Left lung (tissue), 10 donors: ENCODE results near the gene KCNH2. TPM values are rescaled to one million over a fixed set of nuclear protein-coding genes. Genes with fewer than 3 reads are reported as not detected.
A peak's percentile ranks its signal among the peaks of the same experiment; 100 is the strongest.

Experiments used
- ATAC-seq: fragments of 200-7000 bp; cut with Tn5 transposase; one replicate; pipeline ENCODE4 v1.9.1; 2020; ENCODE audit warnings: moderate library complexity
- DNase-seq, 4 donors: peaks; one replicate each; pipeline ENCODE4 v3.0.0-alpha.2; 2013 to 2020
- H3K27ac ChIP-seq, 2 donors: fragments of 200-600 bp; sonication (generic) in 1 of 2; one replicate each; pipeline versions ENCODE4 v1.5.0 to v1.8.0; 2020 to 2021
- H3K27me3 ChIP-seq, 2 donors: fragments of 200-600 bp; sonication (generic) in 1 of 2; one replicate each; pipeline versions ENCODE4 v1.5.0 to v1.8.0; 2020 to 2021
- H3K36me3 ChIP-seq, 2 donors: fragments of 200-600 bp; sonication (generic) in 1 of 2; one replicate each; pipeline versions ENCODE4 v1.5.0 to v1.8.0; 2020 to 2021
- H3K4me1 ChIP-seq, 2 donors: fragments of 200-600 bp; one replicate each; pipeline ENCODE4 v1.8.0; 2021
- H3K4me3 ChIP-seq, 2 donors: fragments of 200-600 bp; sonication (generic) in 1 of 2; one replicate each; pipeline versions ENCODE4 v1.5.0 to v1.8.0; 2020 to 2021; ENCODE audit warnings: mild to moderate bottlenecking in 1 of 2
- H3K9me3 ChIP-seq, 2 donors: fragments of 200-600 bp; sonication (generic) in 1 of 2; one replicate each; pipeline versions ENCODE4 v1.5.0 to v1.8.0; 2020 to 2021
- intact Hi-C, 2 donors: fragments of 100-400 bp; cut with DNase I; formaldehyde crosslinking; loops; one replicate each; pipeline versions ENCODE4 v1.11.2 to v1.14.2; 2022
- polyA plus RNA-seq, 6 donors: library from polyadenylated mRNA; unstranded; fragments of 120-200 nt; gene quantifications; one replicate each; pipeline ENCODE4 v1.2.1, GENCODE V29; 2013; ENCODE audit not compliant: insufficient read length in 6 of 6
- total RNA-seq, 2 donors: library from RNA; stranded (reverse); fragmentation: NEBNext Ultra II Directional; extraction: Animal tissue kit (Norgen Biotek cat#: 25700); gene quantifications; one replicate each; pipeline ENCODE4 v1.2.1, GENCODE V29; 2021
- TF ChIP-seq, protein P1 (sequence below), 2 donors: fragments of 200-600 bp; sonication (generic) in 1 of 2; IDR thresholded peaks; one replicate each; pipeline versions ENCODE4 v1.5.0 to v1.8.0; 2021; ENCODE audit warnings: antibody characterized with exemption in 2 of 2
- donor health status: DM: no; HTN: yes; CAD: no.
- donor health status: DM: no; HTN: no; CAD: no.

Gene KCNH2
- total and polyA plus RNA-seq, 8 donors, result 0.82 to 5.3 (median 4.2) TPM

DNA sequence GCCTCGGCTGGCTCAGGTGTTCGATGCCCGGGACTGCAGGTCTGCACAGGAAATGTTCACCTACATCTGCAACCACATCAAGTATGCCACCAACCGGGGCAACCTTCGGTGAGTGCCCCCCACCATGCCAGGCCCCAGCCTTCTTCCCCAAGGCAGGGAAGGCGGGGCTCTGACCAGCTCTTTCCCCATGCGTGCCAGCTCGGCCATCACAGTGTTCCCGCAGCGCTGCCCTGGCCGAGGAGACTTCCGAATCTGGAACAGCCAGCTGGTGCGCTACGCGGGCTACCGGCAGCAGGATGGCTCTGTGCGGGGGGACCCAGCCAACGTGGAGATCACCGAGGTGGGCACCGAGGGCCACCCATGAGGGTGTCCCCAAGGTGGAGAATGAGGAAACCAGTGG is 20.2 kb upstream of the KCNH2 start:
- DNase-seq, result no peak
- peaks cover 0 to 5% of the 10 kb centered on the region in 2 donors for H3K36me3 ChIP-seq
- intact Hi-C loops, result no loop called here

DNA sequence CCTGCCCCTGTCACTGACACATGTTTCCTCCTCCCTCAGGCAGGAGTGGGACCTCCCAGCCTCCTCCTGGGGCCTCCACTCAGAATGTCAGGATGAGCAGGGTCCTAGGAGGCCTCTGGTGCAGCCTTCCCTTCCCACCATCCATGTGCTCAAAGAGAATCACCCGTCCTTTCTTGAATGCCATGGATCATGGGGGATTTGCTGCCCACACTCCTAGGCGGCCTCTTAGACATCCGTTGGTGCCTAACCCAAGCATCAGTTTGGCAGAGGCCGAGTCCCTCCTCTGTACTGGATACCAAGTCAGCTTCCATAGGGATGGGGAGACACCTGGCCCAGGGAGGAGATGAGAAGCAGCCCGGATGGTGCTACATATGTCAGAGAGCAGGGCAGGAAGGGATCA is 19.7 kb upstream of the KCNH2 start:
- peaks cover 0 to 14% of the 10 kb centered on the region in 2 donors for H3K27me3 ChIP-seq
- TF ChIP-seq, protein P1, sequence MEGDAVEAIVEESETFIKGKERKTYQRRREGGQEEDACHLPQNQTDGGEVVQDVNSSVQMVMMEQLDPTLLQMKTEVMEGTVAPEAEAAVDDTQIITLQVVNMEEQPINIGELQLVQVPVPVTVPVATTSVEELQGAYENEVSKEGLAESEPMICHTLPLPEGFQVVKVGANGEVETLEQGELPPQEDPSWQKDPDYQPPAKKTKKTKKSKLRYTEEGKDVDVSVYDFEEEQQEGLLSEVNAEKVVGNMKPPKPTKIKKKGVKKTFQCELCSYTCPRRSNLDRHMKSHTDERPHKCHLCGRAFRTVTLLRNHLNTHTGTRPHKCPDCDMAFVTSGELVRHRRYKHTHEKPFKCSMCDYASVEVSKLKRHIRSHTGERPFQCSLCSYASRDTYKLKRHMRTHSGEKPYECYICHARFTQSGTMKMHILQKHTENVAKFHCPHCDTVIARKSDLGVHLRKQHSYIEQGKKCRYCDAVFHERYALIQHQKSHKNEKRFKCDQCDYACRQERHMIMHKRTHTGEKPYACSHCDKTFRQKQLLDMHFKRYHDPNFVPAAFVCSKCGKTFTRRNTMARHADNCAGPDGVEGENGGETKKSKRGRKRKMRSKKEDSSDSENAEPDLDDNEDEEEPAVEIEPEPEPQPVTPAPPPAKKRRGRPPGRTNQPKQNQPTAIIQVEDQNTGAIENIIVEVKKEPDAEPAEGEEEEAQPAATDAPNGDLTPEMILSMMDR (IDR thresholded peaks at IDR 0.05), result no peak
- DNase-seq, result no peak
- no peak for ATAC-seq
- no peaks in the 10 kb centered on the region for H3K9me3 ChIP-seq
- peaks cover 0 to 5% of the 10 kb centered on the region in 2 donors for H3K36me3 ChIP-seq
- intact Hi-C loops, result no loop called here
- H3K4me1 ChIP-seq, result peaks cover 0 to 25% of the 10 kb centered on the region in 2 donors
- H3K27ac ChIP-seq, result no peak overlapping the region
- H3K4me3 ChIP-seq, result no peak overlapping the region

More for the DNA sequence above, 20.2 kb upstream of the KCNH2 start:
- no peak for ATAC-seq
- TF ChIP-seq, protein P1 (IDR thresholded peaks at IDR 0.05), result no peak
- Histone ChIP-seq H3K4me1 (peaks cover 0 to 25% of the 10 kb centered on the region in 2 donors), H3K9me3 (no peaks in the 10 kb centered on the region), H3K4me3 (no peak overlapping the region), H3K27me3 (peaks cover 0 to 14% of the 10 kb centered on the region in 2 donors), H3K27ac (no peak overlapping the region)

DNA sequence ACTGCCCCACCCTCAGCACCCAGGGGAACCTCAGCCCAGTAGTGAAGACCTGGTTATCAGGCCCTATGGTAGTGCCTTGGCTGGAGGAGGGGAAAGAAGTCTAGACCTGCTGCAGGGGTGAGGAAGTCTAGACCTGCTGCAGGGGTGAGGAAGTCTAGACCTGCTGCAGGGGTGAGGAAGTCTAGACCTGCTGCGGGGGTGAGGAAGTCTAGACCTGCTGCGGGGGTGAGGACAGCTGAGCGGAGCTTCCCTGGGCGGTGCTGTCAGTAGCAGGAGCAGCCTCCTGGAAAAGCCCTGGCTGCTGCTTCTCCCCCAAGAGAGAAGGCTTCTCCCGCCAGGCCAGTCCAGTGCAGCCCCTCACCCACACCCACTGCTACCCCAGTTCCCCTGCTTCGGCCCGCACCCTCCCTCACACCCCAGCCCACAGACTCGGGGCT is 19.0 kb upstream of the KCNH2 start:
- Histone ChIP-seq H3K4me3 (no peak overlapping the region), H3K27ac (no peak overlapping the region), H3K27me3 (peaks cover 0 to 14% of the 10 kb centered on the region in 2 donors), H3K4me1 (peaks cover 0 to 25% of the 10 kb centered on the region in 2 donors), H3K9me3 (no peaks in the 10 kb centered on the region), H3K36me3 (peaks cover 0 to 5% of the 10 kb centered on the region in 2 donors)
- no peak for ATAC-seq
- TF ChIP-seq, protein P1 (IDR thresholded peaks at IDR 0.05), result no peak
- DNase-seq, result no peak
- intact Hi-C loops, result no loop called here

DNA sequence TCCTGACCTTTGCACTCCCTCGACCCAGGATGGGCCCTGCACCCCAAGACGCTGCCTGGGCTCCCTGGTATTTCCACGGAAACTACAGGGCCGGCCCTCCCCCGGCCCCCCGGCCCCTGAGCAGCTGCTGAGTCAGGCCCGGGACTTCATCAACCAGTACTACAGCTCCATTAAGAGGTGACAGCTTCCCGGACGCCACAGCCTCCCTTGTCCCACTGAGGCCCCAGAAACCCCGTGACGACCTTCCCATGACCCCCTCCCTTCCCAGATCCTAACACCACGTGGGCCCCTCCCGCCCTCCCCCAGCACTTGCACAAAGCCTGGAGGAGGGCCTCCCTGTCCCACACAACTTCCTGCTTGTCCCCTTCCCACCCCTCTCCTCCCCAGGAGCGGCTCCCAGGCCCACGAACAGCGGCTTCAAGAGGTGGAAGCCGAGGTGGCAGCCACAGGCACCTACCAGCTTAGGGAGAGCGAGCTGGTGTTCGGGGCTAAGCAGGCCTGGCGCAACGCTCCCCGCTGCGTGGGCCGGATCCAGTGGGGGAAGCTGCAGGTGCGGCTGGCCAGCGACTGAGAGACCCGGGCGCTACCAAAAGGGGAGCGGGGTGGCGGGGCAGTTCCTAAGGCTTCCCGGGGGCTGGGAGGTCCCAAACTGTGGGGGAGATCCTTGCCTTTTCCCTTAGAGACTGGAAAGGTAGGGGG is 18.4 kb upstream of the KCNH2 start:
- Histone ChIP-seq H3K9me3 (no peaks in the 10 kb centered on the region), H3K27ac (no peak overlapping the region), H3K4me3 (no peak overlapping the region), H3K27me3 (peaks cover 0 to 14% of the 10 kb centered on the region in 2 donors), H3K4me1 (peaks cover 0 to 25% of the 10 kb centered on the region in 2 donors), H3K36me3 (peaks cover 0 to 2% of the 10 kb centered on the region in 2 donors)
- intact Hi-C loops, result no loop called here
- DNase-seq, result no peak
- TF ChIP-seq, protein P1 (IDR thresholded peaks at IDR 0.05), result no peak
- peak; percentile 12 for ATAC-seq

DNA sequence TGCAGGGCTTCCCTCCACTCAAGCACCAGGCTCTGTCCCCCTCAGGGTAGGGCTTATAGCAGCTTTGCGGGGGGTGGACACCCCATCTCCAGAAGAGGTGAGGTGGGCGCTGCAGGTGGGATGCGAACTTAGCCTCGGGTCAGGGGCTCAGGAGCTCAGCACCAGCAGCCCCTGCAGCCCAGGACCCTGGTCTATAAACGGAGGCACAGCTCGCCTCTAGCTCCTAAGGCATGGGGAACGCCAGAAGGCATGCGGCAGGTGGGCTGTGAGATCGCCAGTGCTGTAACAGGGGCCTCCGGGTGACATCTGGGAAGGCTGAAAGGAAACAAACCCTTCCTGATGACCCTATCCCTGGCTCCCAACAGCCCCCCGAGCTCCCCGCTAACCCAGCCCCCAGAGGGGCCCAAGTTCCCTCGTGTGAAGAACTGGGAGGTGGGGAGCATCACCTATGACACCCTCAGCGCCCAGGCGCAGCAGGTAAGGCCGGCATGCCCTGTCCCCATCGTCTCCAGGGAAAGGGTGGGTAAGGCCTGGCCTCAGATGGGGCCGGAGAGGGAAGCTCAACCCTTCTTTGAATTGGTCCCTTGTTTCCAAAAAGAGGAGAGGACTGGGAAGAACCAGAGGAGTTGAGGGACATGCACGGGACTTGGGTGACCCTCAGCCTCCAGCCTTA is 16.9 kb upstream of the KCNH2 start:
- DNase-seq, result no peak
- no peak for ATAC-seq
- H3K9me3 ChIP-seq, result peaks cover 0 to 10% of the 10 kb centered on the region in 2 donors
- H3K36me3 ChIP-seq, result no peaks in the 10 kb centered on the region
- H3K4me1 ChIP-seq, result peaks cover 0 to 25% of the 10 kb centered on the region in 2 donors
- TF ChIP-seq, protein P1 (IDR thresholded peaks at IDR 0.05), result no peak
- intact Hi-C loops, result no loop called here
- peak overlapping the region in 1 of 2 donors; percentile 39 for H3K27ac ChIP-seq
- peak overlapping the region in 1 of 2 donors; percentile 34 for H3K4me3 ChIP-seq
- H3K27me3 ChIP-seq, result peaks cover 0 to 14% of the 10 kb centered on the region in 2 donors
